Ishikawa (cell line): ENCODE results near the gene ZNF23.

Experiments used
- CEBPB ChIP-seq: IDR thresholded peaks from 2 replicates; pipeline ENCODE4 v1.6.1; 2012
- EGR1 ChIP-seq: IDR thresholded peaks from 2 replicates; pipeline ENCODE4 v1.6.1; 2012
- EP300 ChIP-seq: IDR thresholded peaks from 2 replicates; pipeline ENCODE4 v1.6.1; 2012; ENCODE audit warnings: borderline replicate concordance
- FOXM1 ChIP-seq: IDR thresholded peaks from 2 replicates; pipeline ENCODE4 v1.6.1; 2012; ENCODE audit warnings: low read depth, borderline replicate concordance
- RAD21 ChIP-seq: IDR thresholded peaks from 2 replicates; pipeline ENCODE4 v1.6.1; 2012; ENCODE audit warnings: low read depth
- YY1 ChIP-seq: IDR thresholded peaks from 2 replicates; pipeline ENCODE4 v1.6.1; 2012; ENCODE audit warnings: low read depth
- ZBTB7A ChIP-seq: IDR thresholded peaks from 2 replicates; pipeline ENCODE4 v1.6.1; 2012; ENCODE audit warnings: low read depth

ZNF23 gene

GRCh38 chr16:71402007-71402406 lies 60.0 kb downstream of the ZNF23 start:
- TF ChIP-seq RAD21, result no peak

GRCh38 chr16:71399801-71400563 lies 62.1 kb downstream of the ZNF23 start:
- TF ChIP-seq FOXM1 (no peak), CEBPB (no peak), ZBTB7A (no peak), EGR1 (no peak), EP300 (no peak), YY1 (no peak)
